ENCODE measurements around the gene SDS.

The SDS gene

GRCh38 chr12:113403435-113404415 is at the start of gene SDS:
TSS of gene SDS (minus strand) at chr12:113403887. CDS start at chr12:113399708, 4,179 bp downstream.
- no peaks in the 10 kb centered on the region for H3K36me3 ChIP-seq (ENCODE audit: insufficient read depth, low read length)
- no peak within 1 kb of the TSS for H3K27ac ChIP-seq
- DNase-seq (ENCODE audit: low read depth, low spot score): no peak
- no peaks in the 10 kb centered on the region for H3K9me3 ChIP-seq (ENCODE audit: low read depth, low read length)
- TF ChIP-seq FOXP2 (optimal IDR thresholded peaks at IDR 0.05; ENCODE audit: control extremely low read depth, extremely low read length, insufficient read depth) (no peak), EZH2 (IDR thresholded peaks at IDR 0.05) (no peak)
- H3K9ac ChIP-seq (ENCODE audit: insufficient read length): no peak within 1 kb of the TSS
- no peak within 1 kb of the TSS for H3K4me3 ChIP-seq

- no peak for DNase-seq (ENCODE audit: low read depth, low spot score)
- Histone ChIP-seq H3K9ac (ENCODE audit: insufficient read length) (no peak overlapping the region), H3K36me3 (ENCODE audit: insufficient read depth, low read length) (no peaks in the 10 kb centered on the region), H3K4me3 (no peak overlapping the region), H3K27ac (no peak overlapping the region), H3K9me3 (ENCODE audit: low read depth, low read length) (no peaks in the 10 kb centered on the region)
- no peak for TF ChIP-seq EZH2 (IDR thresholded peaks at IDR 0.05)
- no peak for TF ChIP-seq FOXP2 (optimal IDR thresholded peaks at IDR 0.05; ENCODE audit: control extremely low read depth, extremely low read length, insufficient read depth)
- TF ChIP-seq POLR2AphosphoS5 (IDR thresholded peaks at IDR 0.05; ENCODE audit: borderline replicate concordance, low read depth, low read length): no peak
Measured at GRCh38 chr12:113453330-113453729, 49.6 kb upstream of the SDS start.

DNA sequence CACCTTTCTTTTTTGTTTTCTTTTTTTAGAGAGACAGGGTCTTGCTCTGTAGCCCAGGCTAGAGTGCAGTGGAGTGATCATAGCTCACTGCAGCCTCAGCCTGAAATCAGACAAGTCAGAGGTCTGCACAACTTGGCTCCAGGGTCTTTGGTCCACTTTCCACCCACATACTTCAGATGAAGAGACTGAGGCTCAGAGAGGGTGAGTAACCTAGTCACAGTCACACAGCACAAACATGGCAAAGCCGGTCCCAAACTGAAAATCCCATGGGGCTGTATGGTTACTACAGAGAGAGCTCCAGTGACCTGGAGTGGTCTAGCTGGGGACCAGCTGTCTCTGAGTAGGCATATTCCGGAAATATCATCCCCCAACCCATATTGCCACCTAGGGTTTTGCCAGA is 48.8 kb upstream of the SDS start:
- no peak overlapping the region for H3K4me3 ChIP-seq
- no peak for TF ChIP-seq POLR2AphosphoS5 (IDR thresholded peaks at IDR 0.05; ENCODE audit: borderline replicate concordance, low read depth, low read length)
- no peak for TF ChIP-seq FOXP2 (optimal IDR thresholded peaks at IDR 0.05; ENCODE audit: control extremely low read depth, extremely low read length, insufficient read depth)
- TF ChIP-seq EZH2 (IDR thresholded peaks at IDR 0.05): no peak
- no peaks in the 10 kb centered on the region for H3K9me3 ChIP-seq (ENCODE audit: low read depth, low read length)
- no peak for DNase-seq (ENCODE audit: low read depth, low spot score)
- no peak overlapping the region for H3K9ac ChIP-seq (ENCODE audit: insufficient read length)
- H3K27ac ChIP-seq: no peak overlapping the region
- no peaks in the 10 kb centered on the region for H3K36me3 ChIP-seq (ENCODE audit: insufficient read depth, low read length)

DNA sequence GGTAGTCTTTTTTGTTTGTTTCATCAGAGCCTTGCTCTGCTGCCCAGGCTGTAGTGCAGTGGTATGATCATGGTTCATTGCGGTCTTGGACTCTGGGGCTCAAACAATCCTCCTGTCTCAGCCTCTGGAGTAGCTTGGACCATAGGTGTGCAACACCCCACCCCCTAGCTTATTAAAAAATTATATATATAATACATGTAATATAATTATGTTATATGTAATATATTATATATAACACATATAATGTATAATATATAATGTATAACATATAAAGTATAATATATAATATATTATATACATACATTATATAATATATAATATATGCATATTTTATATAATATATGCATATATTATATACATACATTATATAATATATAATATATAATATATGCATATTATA is 46.2 kb upstream of the SDS start:
- Histone ChIP-seq H3K9ac (ENCODE audit: insufficient read length) (no peak overlapping the region), H3K27ac (no peak overlapping the region), H3K4me3 (no peak overlapping the region), H3K9me3 (ENCODE audit: low read depth, low read length) (no peaks in the 10 kb centered on the region), H3K36me3 (ENCODE audit: insufficient read depth, low read length) (no peaks in the 10 kb centered on the region)
- TF ChIP-seq FOXP2 (optimal IDR thresholded peaks at IDR 0.05; ENCODE audit: control extremely low read depth, extremely low read length, insufficient read depth): no peak
- TF ChIP-seq EZH2 (IDR thresholded peaks at IDR 0.05): no peak
- TF ChIP-seq POLR2AphosphoS5 (IDR thresholded peaks at IDR 0.05; ENCODE audit: borderline replicate concordance, low read depth, low read length): no peak
- DNase-seq (ENCODE audit: low read depth, low spot score): no peak

DNA sequence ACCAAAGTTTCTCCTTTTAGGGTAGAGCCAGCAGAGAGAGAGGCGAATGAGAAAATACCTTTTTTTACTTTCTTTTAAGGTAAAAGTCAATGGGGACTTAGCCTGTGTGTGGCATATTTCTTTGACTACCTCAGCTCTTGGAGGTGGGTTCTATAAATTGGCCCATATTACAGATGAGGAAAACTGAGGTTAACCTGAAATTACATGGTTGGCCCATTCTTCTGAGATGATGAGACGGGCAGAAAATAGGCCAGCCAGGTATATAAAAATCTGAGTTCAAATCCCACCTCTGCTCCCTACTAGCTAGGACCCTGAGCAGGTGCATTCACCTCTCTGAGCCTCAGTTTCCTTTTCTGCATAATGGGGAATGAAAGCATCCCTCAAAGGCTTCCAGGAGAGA is 45.6 kb upstream of the SDS start:
- no peak for TF ChIP-seq POLR2AphosphoS5 (IDR thresholded peaks at IDR 0.05; ENCODE audit: borderline replicate concordance, low read depth, low read length)
- TF ChIP-seq EZH2 (IDR thresholded peaks at IDR 0.05): no peak
- no peak overlapping the region for H3K4me3 ChIP-seq
- no peak overlapping the region for H3K9ac ChIP-seq (ENCODE audit: insufficient read length)
- no peak for DNase-seq (ENCODE audit: low read depth, low spot score)
- H3K36me3 ChIP-seq (ENCODE audit: insufficient read depth, low read length): no peaks in the 10 kb centered on the region
- no peaks in the 10 kb centered on the region for H3K9me3 ChIP-seq (ENCODE audit: low read depth, low read length)
- no peak overlapping the region for H3K27ac ChIP-seq

- Histone ChIP-seq H3K27ac (no peak overlapping the region), H3K36me3 (ENCODE audit: insufficient read depth, low read length) (no peaks in the 10 kb centered on the region), H3K9me3 (ENCODE audit: low read depth, low read length) (no peaks in the 10 kb centered on the region), H3K9ac (ENCODE audit: insufficient read length) (no peak overlapping the region), H3K4me3 (no peak overlapping the region)
- no peak for DNase-seq (ENCODE audit: low read depth, low spot score)
- TF ChIP-seq FOXP2 (optimal IDR thresholded peaks at IDR 0.05; ENCODE audit: control extremely low read depth, extremely low read length, insufficient read depth): no peak
- TF ChIP-seq POLR2AphosphoS5 (IDR thresholded peaks at IDR 0.05; ENCODE audit: borderline replicate concordance, low read depth, low read length): no peak
- no peak for TF ChIP-seq EZH2 (IDR thresholded peaks at IDR 0.05)
Measured at GRCh38 chr12:113448873-113449272, 45.2 kb upstream of the SDS start.

- Histone ChIP-seq H3K9me3 (ENCODE audit: low read depth, low read length) (no peaks in the 10 kb centered on the region), H3K36me3 (ENCODE audit: insufficient read depth, low read length) (no peaks in the 10 kb centered on the region), H3K4me3 (no peak overlapping the region), H3K9ac (ENCODE audit: insufficient read length) (no peak overlapping the region), H3K27ac (no peak overlapping the region)
- no peak for TF ChIP-seq EZH2 (IDR thresholded peaks at IDR 0.05)
- no peak for TF ChIP-seq FOXP2 (optimal IDR thresholded peaks at IDR 0.05; ENCODE audit: control extremely low read depth, extremely low read length, insufficient read depth)
- TF ChIP-seq POLR2AphosphoS5 (IDR thresholded peaks at IDR 0.05; ENCODE audit: borderline replicate concordance, low read depth, low read length): no peak
- DNase-seq (ENCODE audit: low read depth, low spot score): no peak
Measured at GRCh38 chr12:113445544-113446171, 42.0 kb upstream of the SDS start.

DNA sequence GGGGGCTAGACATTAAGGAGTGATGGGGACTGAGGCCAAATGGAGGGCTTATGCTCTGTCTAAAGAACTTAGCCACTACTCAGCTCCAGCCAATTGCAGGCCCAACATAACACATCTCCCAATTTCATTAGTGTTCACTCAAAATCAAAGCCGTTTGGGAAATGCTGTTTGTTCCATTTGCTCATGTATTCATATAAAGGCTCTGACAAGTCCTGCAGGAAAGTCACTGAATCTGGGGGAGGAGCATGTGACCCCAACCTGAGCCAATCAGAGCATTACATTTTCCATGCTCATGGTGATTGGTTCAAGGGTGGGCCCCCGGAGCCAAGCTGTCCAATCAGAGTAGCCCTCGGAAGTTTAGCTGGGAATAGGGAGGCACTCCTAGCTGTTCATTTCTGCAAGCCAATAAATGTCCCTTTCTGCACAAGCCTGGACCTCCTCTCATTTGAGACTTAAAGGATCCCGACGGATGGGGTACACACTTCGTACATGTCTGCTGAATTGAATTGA is 39.4 kb upstream of the SDS start:
- no peak for DNase-seq (ENCODE audit: low read depth, low spot score)
- H3K36me3 ChIP-seq (ENCODE audit: insufficient read depth, low read length): no peaks in the 10 kb centered on the region
- TF ChIP-seq FOXP2 (optimal IDR thresholded peaks at IDR 0.05; ENCODE audit: control extremely low read depth, extremely low read length, insufficient read depth): no peak
- TF ChIP-seq EZH2 (IDR thresholded peaks at IDR 0.05): no peak
- TF ChIP-seq POLR2AphosphoS5 (IDR thresholded peaks at IDR 0.05; ENCODE audit: borderline replicate concordance, low read depth, low read length): no peak
- H3K9ac ChIP-seq (ENCODE audit: insufficient read length): no peak overlapping the region
- no peak overlapping the region for H3K27ac ChIP-seq
- H3K4me3 ChIP-seq: no peak overlapping the region
- H3K9me3 ChIP-seq (ENCODE audit: low read depth, low read length): no peaks in the 10 kb centered on the region

Data from SK-N-MC (cell line).